MCF 10A (cell line): ENCODE measurements around the gene FBXW7. TPM values are rescaled to one million over a fixed set of nuclear protein-coding genes. Genes with fewer than 3 reads are reported as not detected.

Source experiments
- BruUV-seq: library from RNA; stranded (reverse); fragments of 400-500 nt; replicated peaks from 2 replicates; lab custom pipeline; 2021; lab: Mats Ljungman, UMichigan
- CTCF ChIA-PET: fragments of 300-600 bp; sonication (Branson Sonifier 250); formaldehyde crosslinking; extraction: SDS; loops from one replicate; lab custom pipeline; 2021; ENCODE audit warnings: antibody characterized with exemption, inconsistent platforms; lab: Yijun Ruan, JAX
- POLR2A ChIA-PET: fragments of 300-600, 350-650 bp; sonication (Branson Sonifier 250); formaldehyde crosslinking; extraction: SDS; loops from one replicate; lab custom pipeline; 2020; ENCODE audit warnings: antibody characterized with exemption, inconsistent platforms; lab: Yijun Ruan, JAX
- DNase-seq: peaks from one replicate; pipeline ENCODE4 v3.0.0-alpha.2; 2018; ENCODE audit not compliant: unreplicated experiment
- H3K27ac Mint-ChIP-seq: one replicate; pipeline ENCODE4 v1.8.0; 2022; ENCODE audit warnings: mild to moderate bottlenecking, low read depth, mixed read lengths; ENCODE audit not compliant: unreplicated experiment
- H3K27me3 Mint-ChIP-seq: one replicate; pipeline ENCODE4 v1.8.0; 2022; ENCODE audit warnings: mixed read lengths; ENCODE audit not compliant: insufficient read depth, unreplicated experiment
- H3K36me3 Mint-ChIP-seq: one replicate; pipeline ENCODE4 v1.8.0; 2022; ENCODE audit warnings: mild to moderate bottlenecking, moderate library complexity, mixed read lengths; ENCODE audit not compliant: insufficient read depth, unreplicated experiment
- H3K4me1 Mint-ChIP-seq: one replicate; pipeline ENCODE4 v1.8.0; 2022; ENCODE audit warnings: mixed read lengths; ENCODE audit not compliant: insufficient read depth, unreplicated experiment
- H3K4me3 Mint-ChIP-seq: one replicate; pipeline ENCODE4 v1.8.0; 2022; ENCODE audit warnings: mild to moderate bottlenecking, moderate library complexity, mixed read lengths; ENCODE audit not compliant: unreplicated experiment
- H3K9me3 Mint-ChIP-seq: one replicate; pipeline ENCODE4 v1.8.0; 2022; ENCODE audit warnings: mixed read lengths; ENCODE audit not compliant: unreplicated experiment
- intact Hi-C: fragments of 100-400 bp; cut with micrococcal nuclease; formaldehyde crosslinking; loops from 2 replicates; pipeline ENCODE4 v1.14.1; 2022
- total RNA-seq: library from RNA; stranded (reverse); gene quantifications from 2 replicates; pipeline ENCODE4 v1.2.3, GENCODE V29; 2022
- TF ChIP-seq, protein P1 (sequence below): fragments of 200-600 bp; IDR thresholded peaks from one replicate; pipeline ENCODE4 v1.8.0; 2022; ENCODE audit warnings: antibody characterized with exemption, mild to moderate bottlenecking; ENCODE audit not compliant: unreplicated experiment

Gene FBXW7
- total RNA-seq, 1 experiment from 2014 or later = 40.2 TPM

DNA sequence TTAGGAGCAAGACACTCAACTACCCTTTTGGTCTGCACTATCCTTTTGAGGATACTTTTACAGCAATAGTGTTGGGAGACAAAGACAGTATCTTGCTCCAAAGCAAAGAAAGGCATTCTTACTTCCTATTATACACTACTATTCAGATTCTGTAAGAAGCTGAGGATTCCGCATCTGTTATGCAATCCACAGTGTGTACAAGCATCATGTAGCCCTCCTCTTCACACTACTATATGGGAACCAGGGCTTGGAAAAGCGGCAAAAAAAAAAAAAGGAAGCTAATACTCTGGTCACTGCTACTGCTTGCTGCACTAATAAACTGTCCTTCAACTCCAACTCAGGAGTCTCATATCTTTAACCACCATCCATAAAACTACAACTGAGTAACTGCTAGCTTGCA, 59.1 kb downstream of the FBXW7 start:
- intact Hi-C loops = no loop called here
- no peak overlapping the region for H3K27ac Mint-ChIP-seq
- H3K4me3 Mint-ChIP-seq = no peak overlapping the region
- POLR2A ChIA-PET = interaction anchor here (1.2 kb wide), 1 partner anchor 10 kb away, joined by 3 read pairs; no protein-coding TSS in a partner anchor
- CTCF ChIA-PET = interaction anchor here (1.1 to 1.6 kb wide), 3 partner anchors 22 to 258 kb away, joined by 3 to 5 read pairs (median 5); no protein-coding TSS in a partner anchor
- peaks cover 8% of the 10 kb centered on the region for H3K4me1 Mint-ChIP-seq
- TF ChIP-seq, protein P1, sequence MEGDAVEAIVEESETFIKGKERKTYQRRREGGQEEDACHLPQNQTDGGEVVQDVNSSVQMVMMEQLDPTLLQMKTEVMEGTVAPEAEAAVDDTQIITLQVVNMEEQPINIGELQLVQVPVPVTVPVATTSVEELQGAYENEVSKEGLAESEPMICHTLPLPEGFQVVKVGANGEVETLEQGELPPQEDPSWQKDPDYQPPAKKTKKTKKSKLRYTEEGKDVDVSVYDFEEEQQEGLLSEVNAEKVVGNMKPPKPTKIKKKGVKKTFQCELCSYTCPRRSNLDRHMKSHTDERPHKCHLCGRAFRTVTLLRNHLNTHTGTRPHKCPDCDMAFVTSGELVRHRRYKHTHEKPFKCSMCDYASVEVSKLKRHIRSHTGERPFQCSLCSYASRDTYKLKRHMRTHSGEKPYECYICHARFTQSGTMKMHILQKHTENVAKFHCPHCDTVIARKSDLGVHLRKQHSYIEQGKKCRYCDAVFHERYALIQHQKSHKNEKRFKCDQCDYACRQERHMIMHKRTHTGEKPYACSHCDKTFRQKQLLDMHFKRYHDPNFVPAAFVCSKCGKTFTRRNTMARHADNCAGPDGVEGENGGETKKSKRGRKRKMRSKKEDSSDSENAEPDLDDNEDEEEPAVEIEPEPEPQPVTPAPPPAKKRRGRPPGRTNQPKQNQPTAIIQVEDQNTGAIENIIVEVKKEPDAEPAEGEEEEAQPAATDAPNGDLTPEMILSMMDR = no peak
- BruUV-seq = no TSS peak
- H3K9me3 Mint-ChIP-seq = no peaks in the 10 kb centered on the region
- H3K36me3 Mint-ChIP-seq = peaks cover 6% of the 10 kb centered on the region
- DNase-seq = no peak
- no peaks in the 10 kb centered on the region for H3K27me3 Mint-ChIP-seq

DNA sequence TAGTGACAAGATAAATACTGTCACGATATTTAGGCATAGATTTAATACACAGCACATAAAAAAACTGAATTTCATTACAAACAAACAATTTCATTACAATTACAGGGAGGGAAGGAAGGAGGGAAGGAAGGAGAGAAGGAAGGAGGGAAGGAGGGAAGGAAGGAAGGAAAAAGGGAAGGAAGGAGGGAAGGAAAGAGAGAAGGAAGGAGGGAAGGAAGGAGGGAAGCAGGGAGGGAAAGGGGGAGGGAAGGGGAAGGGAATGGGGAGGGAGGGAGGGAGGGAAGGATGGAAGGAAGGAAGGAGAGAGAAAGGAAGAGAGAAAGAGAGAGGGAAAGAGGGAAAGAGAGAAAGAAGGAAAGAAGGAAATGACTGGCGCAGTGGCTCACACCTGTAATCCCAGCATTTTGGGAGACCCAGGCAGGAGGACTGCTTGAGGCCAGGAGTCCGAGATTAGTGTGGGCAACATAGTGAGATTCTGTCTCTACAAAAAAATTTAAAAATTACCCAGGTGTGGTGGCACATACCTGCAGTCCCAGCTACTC, 64.6 kb downstream of the FBXW7 start:
- no peaks in the 10 kb centered on the region for H3K9me3 Mint-ChIP-seq
- CTCF ChIA-PET = interaction anchor here (0.9 kb wide), 1 partner anchor 11 kb away, joined by 7 read pairs; no protein-coding TSS in a partner anchor
- POLR2A ChIA-PET = interaction anchor here (0.7 to 1.1 kb wide), 2 partner anchors 9 to 224 kb away, joined by 3 to 5 read pairs; no protein-coding TSS in a partner anchor

DNA sequence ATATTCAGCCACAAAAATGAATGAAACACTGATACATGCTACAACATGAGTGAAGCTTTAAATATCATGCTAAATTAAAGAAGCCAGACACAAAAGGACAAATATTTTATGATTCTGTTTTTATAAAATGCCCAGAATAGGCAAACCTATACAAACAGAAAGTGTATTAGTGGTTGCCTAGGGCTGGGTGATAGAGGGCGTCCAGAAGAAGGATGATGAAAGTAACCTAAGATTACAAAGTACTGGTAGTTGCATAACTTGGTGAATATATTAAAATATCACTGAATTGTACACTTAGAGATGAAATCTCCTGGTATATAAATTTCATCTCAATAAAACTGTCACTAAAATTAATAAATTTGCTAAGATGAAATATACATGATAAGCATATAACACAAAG, 67.5 kb downstream of the FBXW7 start:
- H3K36me3 Mint-ChIP-seq = no peaks in the 10 kb centered on the region
- BruUV-seq = no TSS peak
- ChIA-PET POLR2A (no interaction called here), CTCF (no interaction called here)
- peaks cover 6% of the 10 kb centered on the region for H3K4me1 Mint-ChIP-seq
- H3K4me3 Mint-ChIP-seq = no peak overlapping the region
- TF ChIP-seq, protein P1 = no peak
- H3K27ac Mint-ChIP-seq = no peak overlapping the region
- intact Hi-C loops = no loop called here
- H3K27me3 Mint-ChIP-seq = no peaks in the 10 kb centered on the region
- no peaks in the 10 kb centered on the region for H3K9me3 Mint-ChIP-seq
- peak; percentile 20 for DNase-seq

More for the DNA sequence above, 64.6 kb downstream of the FBXW7 start:
- no TSS peak for BruUV-seq
- Mint-ChIP-seq H3K27me3 (no peaks in the 10 kb centered on the region), H3K27ac (no peak overlapping the region), H3K4me3 (no peak overlapping the region), H3K36me3 (peaks cover 6% of the 10 kb centered on the region), H3K4me1 (no peaks in the 10 kb centered on the region)
- TF ChIP-seq, protein P1 = no peak
- intact Hi-C loops = no loop called here
- no peak for DNase-seq

DNA sequence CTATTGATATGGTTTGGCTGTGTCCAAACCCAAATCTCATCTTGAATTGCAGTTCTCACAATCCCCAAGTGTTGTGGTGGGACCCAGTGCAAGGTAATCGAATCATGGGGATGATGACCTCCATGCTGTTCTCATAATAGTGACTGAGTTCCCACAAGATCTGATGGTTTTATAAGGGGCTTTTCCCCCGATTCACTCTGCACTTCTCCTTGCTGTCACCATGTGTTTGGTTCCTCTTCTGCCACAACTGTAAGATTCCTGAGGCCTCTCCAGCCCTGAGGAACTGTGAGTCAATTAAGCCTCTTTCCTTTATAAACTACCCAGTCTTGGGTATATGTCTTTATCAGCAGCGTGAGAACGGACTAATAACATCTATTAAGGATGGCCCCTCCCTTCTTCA, 68.8 kb downstream of the FBXW7 start:
- H3K36me3 Mint-ChIP-seq = no peaks in the 10 kb centered on the region
- H3K4me1 Mint-ChIP-seq = peaks cover 6% of the 10 kb centered on the region
- BruUV-seq = no TSS peak
- no peaks in the 10 kb centered on the region for H3K27me3 Mint-ChIP-seq
- DNase-seq = no peak
- TF ChIP-seq, protein P1 = no peak
- H3K9me3 Mint-ChIP-seq = no peaks in the 10 kb centered on the region
- no peak overlapping the region for H3K27ac Mint-ChIP-seq
- ChIA-PET CTCF (interaction anchor here (0.7 kb wide), 1 partner anchor 12 kb away, joined by 5 read pairs; no protein-coding TSS in a partner anchor), POLR2A (no interaction called here)
- H3K4me3 Mint-ChIP-seq = no peak overlapping the region
- intact Hi-C loops = no loop called here
